T-helper 2 cell treated with Interferon-gamma antibody and Interleukin-4, amounts not matched to agents 5 μg/mL and 100 μg/mL, for 36 hours (primary cell): Measurements from ENCODE around the gene BNIPL.

Experiments
- DNase-seq: peaks from one replicate; pipeline ENCODE4 v3.0.0; 2021; ENCODE audit warnings: low spot score
- H3K27ac Mint-ChIP-seq: one replicate; pipeline ENCODE4 v1.8.0; 2021; ENCODE audit warnings: mild to moderate bottlenecking, mixed read lengths
- H3K27me3 Mint-ChIP-seq: one replicate; pipeline ENCODE4 v1.8.0; 2021; ENCODE audit warnings: low read depth, mixed read lengths
- H3K36me3 Mint-ChIP-seq: one replicate; pipeline ENCODE4 v1.8.0; 2021; ENCODE audit warnings: low read depth, mixed read lengths
- H3K4me1 Mint-ChIP-seq: one replicate; pipeline ENCODE4 v1.8.0; 2021; ENCODE audit warnings: low read depth, mixed read lengths
- H3K4me3 Mint-ChIP-seq: one replicate; pipeline ENCODE4 v1.8.0; 2022; ENCODE audit warnings: mild to moderate bottlenecking, moderate library complexity, mixed read lengths
- H3K9me3 Mint-ChIP-seq: one replicate; pipeline ENCODE4 v1.8.0; 2021; ENCODE audit warnings: mixed read lengths

The BNIPL gene

GRCh38 chr1:151036356-151036755 is at the start of gene BNIPL:
TSS of gene BNIPL (plus strand) at chr1:151036586. CDS start at chr1:151036726, 140 bp downstream.
- H3K4me3 Mint-ChIP-seq: no peak within 1 kb of the TSS
- no peaks in the 10 kb centered on the region for H3K4me1 Mint-ChIP-seq

GRCh38 chr1:150987924-150988323 is 48.5 kb upstream of the BNIPL start:
- no peaks in the 10 kb centered on the region for H3K27me3 Mint-ChIP-seq
- no peak overlapping the region for H3K27ac Mint-ChIP-seq
- H3K36me3 Mint-ChIP-seq: no peaks in the 10 kb centered on the region
- no peaks in the 10 kb centered on the region for H3K4me1 Mint-ChIP-seq
- no peaks in the 10 kb centered on the region for H3K9me3 Mint-ChIP-seq
- H3K4me3 Mint-ChIP-seq: no peak overlapping the region
- DNase-seq: no peak

More at GRCh38 chr1:151036356-151036755, at the start of gene BNIPL:
- H3K9me3 Mint-ChIP-seq: no peaks in the 10 kb centered on the region
- no peaks in the 10 kb centered on the region for H3K27me3 Mint-ChIP-seq
- H3K27ac Mint-ChIP-seq: no peak within 1 kb of the TSS
- DNase-seq: no peak
- peaks cover 15% of the 10 kb centered on the region for H3K36me3 Mint-ChIP-seq

GRCh38 chr1:150992626-150993025 is 43.8 kb upstream of the BNIPL start:
- Mint-ChIP-seq H3K4me1 (peaks cover 4% of the 10 kb centered on the region), H3K4me3 (no peak overlapping the region), H3K27me3 (no peaks in the 10 kb centered on the region), H3K9me3 (no peaks in the 10 kb centered on the region), H3K27ac (peak overlapping the region; percentile 26), H3K36me3 (peaks cover 6% of the 10 kb centered on the region)
- no peak for DNase-seq

- Mint-ChIP-seq H3K4me3 (no peak overlapping the region), H3K36me3 (peaks cover 6% of the 10 kb centered on the region), H3K4me1 (peaks cover 4% of the 10 kb centered on the region), H3K9me3 (no peaks in the 10 kb centered on the region), H3K27me3 (no peaks in the 10 kb centered on the region), H3K27ac (no peak overlapping the region)
- no peak for DNase-seq
These were observed 42.1 kb upstream of the BNIPL start for GRCh38 chr1:150994248-150994647.

GRCh38 chr1:150995460-150995859 is 40.9 kb upstream of the BNIPL start:
- Mint-ChIP-seq H3K9me3 (no peaks in the 10 kb centered on the region), H3K4me3 (no peak overlapping the region), H3K27ac (no peak overlapping the region)

GRCh38 chr1:150995896-150996295 is 40.5 kb upstream of the BNIPL start:
- no peaks in the 10 kb centered on the region for H3K27me3 Mint-ChIP-seq
- H3K4me1 Mint-ChIP-seq: peaks cover 8% of the 10 kb centered on the region
- H3K27ac Mint-ChIP-seq: peak overlapping the region; percentile 26
- DNase-seq: no peak
- H3K4me3 Mint-ChIP-seq: no peak overlapping the region
- no peaks in the 10 kb centered on the region for H3K9me3 Mint-ChIP-seq
- H3K36me3 Mint-ChIP-seq: peaks cover 11% of the 10 kb centered on the region

More at GRCh38 chr1:150995460-150995859, 40.9 kb upstream of the BNIPL start:
- DNase-seq: no peak
- H3K4me1 Mint-ChIP-seq: peaks cover 6% of the 10 kb centered on the region
- H3K36me3 Mint-ChIP-seq: peaks cover 9% of the 10 kb centered on the region
- no peaks in the 10 kb centered on the region for H3K27me3 Mint-ChIP-seq

- no peak overlapping the region for H3K27ac Mint-ChIP-seq
- H3K4me1 Mint-ChIP-seq: peaks cover 19% of the 10 kb centered on the region
- no peak overlapping the region for H3K4me3 Mint-ChIP-seq
- no peak for DNase-seq
- H3K27me3 Mint-ChIP-seq: no peaks in the 10 kb centered on the region
- H3K9me3 Mint-ChIP-seq: no peaks in the 10 kb centered on the region
- peaks cover 20% of the 10 kb centered on the region for H3K36me3 Mint-ChIP-seq
These were observed 39.1 kb upstream of the BNIPL start for GRCh38 chr1:150997126-150997872.

GRCh38 chr1:150997949-150998348 is 38.4 kb upstream of the BNIPL start:
- Mint-ChIP-seq H3K27ac (no peak overlapping the region), H3K27me3 (no peaks in the 10 kb centered on the region), H3K36me3 (peaks cover 25% of the 10 kb centered on the region), H3K4me1 (peaks cover 25% of the 10 kb centered on the region), H3K4me3 (no peak overlapping the region), H3K9me3 (no peaks in the 10 kb centered on the region)
- no peak for DNase-seq

GRCh38 chr1:150999051-150999674 is 37.2 kb upstream of the BNIPL start:
- Mint-ChIP-seq H3K4me3 (no peak overlapping the region), H3K27ac (no peak overlapping the region), H3K9me3 (no peaks in the 10 kb centered on the region), H3K4me1 (peaks cover 32% of the 10 kb centered on the region), H3K36me3 (peaks cover 26% of the 10 kb centered on the region), H3K27me3 (no peaks in the 10 kb centered on the region)
- DNase-seq: no peak

GRCh38 chr1:150999926-151000325 is 36.5 kb upstream of the BNIPL start:
- H3K4me1 Mint-ChIP-seq: peaks cover 38% of the 10 kb centered on the region
- H3K4me3 Mint-ChIP-seq: no peak overlapping the region

GRCh38 chr1:151000408-151000807 is 36.0 kb upstream of the BNIPL start:
- Mint-ChIP-seq H3K4me1 (peaks cover 40% of the 10 kb centered on the region), H3K9me3 (no peaks in the 10 kb centered on the region), H3K27me3 (no peaks in the 10 kb centered on the region), H3K27ac (no peak overlapping the region), H3K36me3 (peaks cover 26% of the 10 kb centered on the region), H3K4me3 (no peak overlapping the region)
- DNase-seq: no peak

More at GRCh38 chr1:150999926-151000325, 36.5 kb upstream of the BNIPL start:
- Mint-ChIP-seq H3K9me3 (no peaks in the 10 kb centered on the region), H3K27me3 (no peaks in the 10 kb centered on the region), H3K27ac (no peak overlapping the region), H3K36me3 (peaks cover 26% of the 10 kb centered on the region)
- DNase-seq: no peak

GRCh38 chr1:151001602-151002001 is 34.8 kb upstream of the BNIPL start:
- Mint-ChIP-seq H3K36me3 (peaks cover 22% of the 10 kb centered on the region), H3K9me3 (no peaks in the 10 kb centered on the region), H3K27me3 (no peaks in the 10 kb centered on the region), H3K27ac (no peak overlapping the region), H3K4me3 (peak overlapping the region; percentile 34), H3K4me1 (peaks cover 47% of the 10 kb centered on the region)
- no peak for DNase-seq

- H3K4me3 Mint-ChIP-seq: no peak overlapping the region
- no peaks in the 10 kb centered on the region for H3K9me3 Mint-ChIP-seq
- peaks cover 22% of the 10 kb centered on the region for H3K36me3 Mint-ChIP-seq
- H3K27ac Mint-ChIP-seq: no peak overlapping the region
- no peaks in the 10 kb centered on the region for H3K27me3 Mint-ChIP-seq
- no peak for DNase-seq
- peaks cover 52% of the 10 kb centered on the region for H3K4me1 Mint-ChIP-seq
These were observed 34.3 kb upstream of the BNIPL start for GRCh38 chr1:151002051-151002450.

GRCh38 chr1:151002611-151003010 is 33.8 kb upstream of the BNIPL start:
- Mint-ChIP-seq H3K4me1 (peaks cover 57% of the 10 kb centered on the region), H3K4me3 (peak overlapping the region; percentile 76), H3K27ac (peak overlapping the region; percentile 80), H3K9me3 (no peaks in the 10 kb centered on the region), H3K27me3 (no peaks in the 10 kb centered on the region), H3K36me3 (peaks cover 19% of the 10 kb centered on the region)
- DNase-seq: no peak
